BLaER1 (cell line): ENCODE measurements around the gene TIMP2.
"Not testable (repeated sequence)": the region's sequence is repeated elsewhere in the genome, so short reads cannot be mapped to it uniquely, and the experiment has no call there.

ENCODE experiments used
- H3K27ac ChIP-seq: shearing (Covaris generic); formaldehyde crosslinking; 2 replicates; pipeline ENCODE4 v1.8.1; 2022
- H3K27me3 ChIP-seq: shearing (Covaris generic); formaldehyde crosslinking; 2 replicates; pipeline ENCODE4 v1.8.1; 2022
- H3K36me3 ChIP-seq: shearing (Covaris generic); formaldehyde crosslinking; 2 replicates; pipeline ENCODE4 v1.8.1; 2022
- H3K4me1 ChIP-seq: shearing (Covaris generic); formaldehyde crosslinking; 2 replicates; pipeline ENCODE4 v1.8.1; 2022
- H3K4me2 ChIP-seq: shearing (Covaris generic); formaldehyde crosslinking; 2 replicates; pipeline ENCODE4 v1.8.1; 2022
- H3K4me3 ChIP-seq: shearing (Covaris generic); formaldehyde crosslinking; 2 replicates; pipeline ENCODE4 v1.8.1; 2022
- H3K9ac ChIP-seq: shearing (Covaris generic); formaldehyde crosslinking; 2 replicates; pipeline ENCODE4 v1.8.1; 2022
- H3K9me3 ChIP-seq: shearing (Covaris generic); formaldehyde crosslinking; 2 replicates; pipeline ENCODE4 v1.8.1; 2022
- H4K20me1 ChIP-seq: shearing (Covaris generic); formaldehyde crosslinking; 2 replicates; pipeline ENCODE4 v1.8.1; 2022
- Cebpa-rat ChIP-seq: shearing (Covaris generic); IDR thresholded peaks from 2 replicates; pipeline ENCODE4 v1.8.1; 2022

Gene TIMP2

GRCh38 chr17:78910497-78911284 lies 14.5 kb downstream of the TIMP2 start:
- Histone ChIP-seq H3K4me2 (peak overlapping the region; percentile 34; the same call in 1 of the 2 replicates), H3K9ac (no peak overlapping the region), H3K36me3 (peaks cover 52% of the 10 kb centered on the region), H3K27ac (peak overlapping the region; percentile 53; the same call in 1 of the 2 replicates), H3K9me3 (no peaks in the 10 kb centered on the region), H4K20me1 (peaks cover 83% of the 10 kb centered on the region), H3K4me3 (no peak overlapping the region), H3K4me1 (peaks cover 55% of the 10 kb centered on the region), H3K27me3 (no peaks in the 10 kb centered on the region)
- no peak for TF ChIP-seq Cebpa-rat

- no peak overlapping the region for H3K4me3 ChIP-seq
- peaks cover 51% of the 10 kb centered on the region for H3K4me1 ChIP-seq
- no peaks in the 10 kb centered on the region for H3K9me3 ChIP-seq
- H3K27ac ChIP-seq = no peak overlapping the region
- no peak overlapping the region for H3K4me2 ChIP-seq
- peaks cover 74% of the 10 kb centered on the region for H3K36me3 ChIP-seq
- peaks cover 99% of the 10 kb centered on the region for H4K20me1 ChIP-seq
- H3K27me3 ChIP-seq = no peaks in the 10 kb centered on the region
- H3K9ac ChIP-seq = no peak overlapping the region
- TF ChIP-seq Cebpa-rat = no peak
Measured at GRCh38 chr17:78908426-78908825, 16.8 kb downstream of the TIMP2 start.

DNA sequence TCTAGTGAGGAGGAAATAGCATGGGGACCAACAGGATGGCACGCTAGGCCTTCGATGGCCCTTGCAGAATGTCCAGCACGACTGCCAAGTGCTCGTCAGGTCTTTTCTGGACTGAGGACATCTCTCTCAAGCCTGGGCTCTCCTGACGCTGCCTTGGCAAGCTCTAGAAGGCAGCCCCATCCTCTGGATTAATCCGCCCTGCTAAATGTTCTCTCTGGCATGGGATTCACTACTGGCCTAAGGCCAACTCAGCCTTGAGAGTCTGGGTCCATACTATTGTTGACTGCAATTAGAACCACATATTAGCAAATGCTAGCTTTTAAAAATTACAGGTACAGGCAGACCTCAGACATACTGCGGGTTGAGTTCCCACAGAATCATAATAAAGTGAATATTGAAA lies 19.6 kb downstream of the TIMP2 start:
- no peaks in the 10 kb centered on the region for H3K27me3 ChIP-seq
- peaks cover 31% of the 10 kb centered on the region for H3K4me1 ChIP-seq
- H3K27ac ChIP-seq = no peak overlapping the region
- no peaks in the 10 kb centered on the region for H3K9me3 ChIP-seq
- H3K4me3 ChIP-seq = no peak overlapping the region
- H3K9ac ChIP-seq = no peak overlapping the region
- TF ChIP-seq Cebpa-rat = no peak
- H3K4me2 ChIP-seq = no peak overlapping the region
- H3K36me3 ChIP-seq = peaks cover 83% of the 10 kb centered on the region
- peaks cover 99% of the 10 kb centered on the region for H4K20me1 ChIP-seq

- Histone ChIP-seq H3K27me3 (no peaks in the 10 kb centered on the region), H3K27ac (no peak overlapping the region)
Measured at GRCh38 chr17:78905116-78905515, 20.1 kb downstream of the TIMP2 start.

DNA sequence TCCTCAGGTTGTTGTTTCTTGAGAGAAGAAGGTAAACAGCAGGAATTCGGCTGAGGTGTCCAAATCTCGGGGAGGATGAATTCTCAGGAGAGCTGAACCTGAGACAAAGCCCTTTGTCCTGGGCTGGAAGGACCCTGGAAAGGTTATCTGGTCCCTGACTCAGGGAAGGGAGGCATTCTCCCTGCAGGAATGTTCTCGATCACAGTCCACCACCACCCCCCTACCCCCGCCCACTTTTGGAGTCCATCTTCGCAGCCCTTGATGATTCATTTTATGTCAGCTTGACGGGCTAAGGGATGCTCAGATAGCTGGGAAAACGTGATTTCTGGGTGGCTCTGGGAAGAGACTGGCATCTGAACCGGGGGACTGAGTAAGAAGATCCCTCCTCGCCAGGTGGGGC lies 20.8 kb downstream of the TIMP2 start:
- Histone ChIP-seq H3K4me2 (peak overlapping the region; percentile 50; the same call in 1 of the 2 replicates), H3K36me3 (peaks cover 89% of the 10 kb centered on the region), H3K4me1 (peaks cover 28% of the 10 kb centered on the region), H4K20me1 (peaks cover 99% of the 10 kb centered on the region), H3K9me3 (no peaks in the 10 kb centered on the region), H3K4me3 (no peak overlapping the region), H3K9ac (peak overlapping the region; percentile 31; the same call in 1 of the 2 replicates), H3K27me3 (no peaks in the 10 kb centered on the region), H3K27ac (0 out of 2 replicates have a peak overlapping the region, but pooled peaks have one; percentile 2)
- TF ChIP-seq Cebpa-rat = no peak

More at GRCh38 chr17:78905116-78905515, 20.1 kb downstream of the TIMP2 start:
- Histone ChIP-seq H4K20me1 (peaks cover 99% of the 10 kb centered on the region), H3K4me2 (no peak overlapping the region), H3K9ac (no peak overlapping the region), H3K4me3 (no peak overlapping the region), H3K9me3 (no peaks in the 10 kb centered on the region), H3K4me1 (peaks cover 29% of the 10 kb centered on the region), H3K36me3 (peaks cover 87% of the 10 kb centered on the region)
- no peak for TF ChIP-seq Cebpa-rat

DNA sequence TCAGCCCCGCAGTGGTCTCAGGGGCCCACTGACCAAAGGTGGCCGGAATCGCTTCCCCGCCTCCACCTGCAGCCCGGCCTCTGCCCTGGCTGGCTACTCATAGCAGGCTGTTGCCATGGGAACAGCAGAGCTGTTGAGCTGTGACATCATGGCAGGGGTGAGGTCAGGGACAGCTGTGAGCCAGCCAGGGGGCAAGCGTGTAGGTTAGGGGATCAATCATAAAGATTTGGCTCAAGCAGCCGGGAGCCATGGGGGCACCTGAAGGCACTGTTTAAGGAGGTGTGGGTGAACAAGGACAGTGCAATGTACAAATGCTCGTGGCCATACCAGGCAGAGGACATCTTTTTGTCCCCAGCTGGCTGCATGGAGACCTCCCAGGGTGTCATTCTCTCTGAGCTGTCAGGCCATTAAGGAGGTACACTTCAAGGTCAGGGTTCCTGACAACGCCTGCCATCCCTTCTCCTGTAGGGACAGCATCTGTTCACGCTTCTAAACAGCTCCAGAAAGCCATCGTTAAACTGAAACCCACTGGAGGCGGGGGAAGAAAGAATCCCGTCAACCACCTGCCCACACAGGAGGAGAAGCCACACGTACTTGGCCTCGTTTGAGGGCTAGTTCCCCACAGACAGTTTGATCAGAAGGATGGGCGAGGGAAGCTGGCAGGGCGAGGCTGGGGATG lies 21.9 kb downstream of the TIMP2 start, which contains the start of gene CEP295NL:
TSS of gene CEP295NL (minus strand) at position 101 of the 679 bp plus-strand sequence. CDS start 1,373 bp downstream, outside the sequence.
- TF ChIP-seq Cebpa-rat = no peak
- Histone ChIP-seq H3K27me3 (no peaks in the 10 kb centered on the region), H3K4me2 (peak within 1 kb of the TSS; percentile 50), H3K36me3 (peaks cover 92% of the 10 kb centered on the region), H3K4me1 (peaks cover 28% of the 10 kb centered on the region), H3K4me3 (no peak within 1 kb of the TSS), H3K9me3 (no peaks in the 10 kb centered on the region), H4K20me1 (peaks cover 99% of the 10 kb centered on the region), H3K9ac (peak within 1 kb of the TSS; percentile 31), H3K27ac (peak within 1 kb of the TSS; percentile 40)

DNA sequence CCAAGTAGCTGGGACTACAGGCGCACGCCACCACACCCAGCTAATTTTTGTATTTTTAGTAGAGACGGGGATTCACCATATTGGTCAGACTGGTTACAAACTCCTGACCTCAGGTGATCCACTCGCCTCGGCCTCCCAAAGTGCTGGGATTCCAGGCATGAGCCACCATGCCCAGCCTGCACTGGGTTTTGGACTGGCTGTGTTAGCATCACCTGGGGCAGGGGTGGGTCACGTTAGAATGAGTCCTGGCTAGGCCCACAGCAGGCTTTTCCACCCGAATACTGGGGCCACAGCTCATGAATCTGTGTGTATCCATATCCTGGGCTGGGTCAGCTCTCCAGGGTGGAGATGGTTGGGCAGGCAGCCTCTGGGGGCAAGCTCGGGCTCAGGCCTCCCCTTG lies 23.0 kb downstream of the TIMP2 start:
- Histone ChIP-seq H3K4me1 (peaks cover 28% of the 10 kb centered on the region), H3K4me2 (peak overlapping the region; percentile 50; the same call in 1 of the 2 replicates), H4K20me1 (peaks cover 99% of the 10 kb centered on the region), H3K36me3 (peaks cover 92% of the 10 kb centered on the region), H3K27ac (0 out of 2 replicates have a peak overlapping the region, but pooled peaks have one; percentile 22)
- not testable (repeated sequence) for H3K9ac ChIP-seq, H3K4me3 ChIP-seq, H3K9me3 ChIP-seq, H3K27me3 ChIP-seq

DNA sequence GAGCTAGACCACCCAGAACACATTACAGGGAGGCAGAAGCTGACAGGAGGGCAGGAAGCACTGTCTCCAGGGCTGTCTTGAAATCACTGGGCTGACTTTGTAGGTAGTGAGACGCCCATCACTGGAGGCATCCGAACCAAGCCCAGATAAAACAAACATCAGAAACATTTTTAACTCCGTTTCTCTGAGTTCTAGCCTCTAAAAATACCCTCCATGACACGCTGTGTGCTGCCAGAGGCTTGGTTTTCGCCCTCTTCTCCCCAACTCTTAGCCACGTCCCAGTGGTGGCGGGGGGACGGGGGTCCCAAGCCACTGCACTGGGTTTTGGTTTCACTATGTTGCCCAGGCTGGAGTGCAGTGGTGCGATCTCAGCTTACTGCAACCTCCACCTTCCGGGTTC lies 23.4 kb downstream of the TIMP2 start:
- no peak overlapping the region for H3K4me3 ChIP-seq
- H3K36me3 ChIP-seq = peaks cover 89% of the 10 kb centered on the region
- no peak overlapping the region for H3K9ac ChIP-seq
- H3K27me3 ChIP-seq = no peaks in the 10 kb centered on the region
- TF ChIP-seq Cebpa-rat = no peak
- H3K4me1 ChIP-seq = peaks cover 28% of the 10 kb centered on the region
- no peaks in the 10 kb centered on the region for H3K9me3 ChIP-seq
- no peak overlapping the region for H3K27ac ChIP-seq
- no peak overlapping the region for H3K4me2 ChIP-seq
- peaks cover 99% of the 10 kb centered on the region for H4K20me1 ChIP-seq

DNA sequence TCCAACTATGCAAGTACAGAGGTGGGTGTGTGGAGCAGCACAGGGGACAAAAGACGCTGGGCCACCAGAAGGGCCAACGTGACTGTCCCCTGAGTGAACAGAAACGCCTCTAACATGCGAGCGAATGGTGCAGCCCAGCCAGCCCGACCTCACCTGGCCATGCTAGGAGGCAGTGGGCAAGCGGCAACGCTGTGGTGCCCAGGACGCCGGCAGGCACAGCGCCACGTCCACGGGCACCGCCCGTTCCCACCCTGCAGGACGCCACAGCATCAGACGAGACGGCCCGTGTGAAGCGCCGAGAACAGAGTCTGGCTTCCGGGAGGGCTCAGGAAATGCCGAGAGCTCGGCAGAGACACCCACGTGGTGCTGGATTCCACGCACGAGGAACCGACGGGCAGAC lies 24.4 kb downstream of the TIMP2 start:
- H3K4me2 ChIP-seq = no peak overlapping the region
- no peak overlapping the region for H3K9ac ChIP-seq
- H4K20me1 ChIP-seq = peaks cover 100% of the 10 kb centered on the region

More for the DNA sequence above, 24.4 kb downstream of the TIMP2 start:
- H3K9me3 ChIP-seq = no peaks in the 10 kb centered on the region
- no peak overlapping the region for H3K27ac ChIP-seq
- H3K27me3 ChIP-seq = no peaks in the 10 kb centered on the region
- peaks cover 37% of the 10 kb centered on the region for H3K4me1 ChIP-seq
- H3K36me3 ChIP-seq = peaks cover 93% of the 10 kb centered on the region
- TF ChIP-seq Cebpa-rat = no peak
- no peak overlapping the region for H3K4me3 ChIP-seq
